WTC11 (cell line): ENCODE measurements around the gene NTNG2. TPM values are rescaled to one million over a fixed set of nuclear protein-coding genes. Genes with fewer than 3 reads are reported as not detected.

Source experiments
- ATAC-seq: fragments of 200-7000 bp; cut with Tn5 transposase; 2 replicates; pipeline ENCODE4 v1.10.0; 2021; ENCODE audit warnings: mild to moderate bottlenecking, moderate library complexity
- CTCF ChIA-PET: fragments of 300-600 bp; sonication (Branson Sonifier 250); formaldehyde crosslinking; loops from one replicate; lab custom pipeline; 2021; ENCODE audit warnings: antibody characterized with exemption; lab: Charles Lee
- POLR2A ChIA-PET: fragments of 350-600 bp; sonication (Branson Sonifier 250); formaldehyde crosslinking; loops from one replicate; lab custom pipeline; 2021; ENCODE audit warnings: antibody characterized with exemption; lab: Charles Lee
- DNase-seq: peaks from one replicate; pipeline ENCODE4 v3.0.0; 2021; ENCODE audit warnings: low spot score
- H3K27ac Mint-ChIP-seq: 2 replicates; pipeline ENCODE4 v1.8.0; 2021; ENCODE audit warnings: mixed read lengths
- H3K27me3 Mint-ChIP-seq: 2 replicates; pipeline ENCODE4 v1.8.0; 2021; ENCODE audit warnings: low read depth, mild to moderate bottlenecking, moderate library complexity, mixed read lengths
- H3K36me3 Mint-ChIP-seq: 2 replicates; pipeline ENCODE4 v1.8.0; 2021; ENCODE audit warnings: mixed read lengths
- H3K4me1 Mint-ChIP-seq: 2 replicates; pipeline ENCODE4 v1.8.0; 2022; ENCODE audit warnings: mixed read lengths
- H3K4me3 Mint-ChIP-seq: 2 replicates; pipeline ENCODE4 v1.8.0; 2021; ENCODE audit warnings: mild to moderate bottlenecking, moderate library complexity, mixed read lengths
- H3K9me3 Mint-ChIP-seq: 2 replicates; pipeline ENCODE4 v1.8.0; 2021; ENCODE audit warnings: mixed read lengths
- FOXJ3 ChIP-seq: sonication (generic); formaldehyde crosslinking; IDR thresholded peaks from 2 replicates; pipeline ENCODE4 v1.9.0; 2021; ENCODE audit warnings: missing genetic modification reagents, mild to moderate bottlenecking, borderline replicate concordance
- FOXP1 ChIP-seq: sonication (generic); formaldehyde crosslinking; IDR thresholded peaks from 2 replicates; pipeline ENCODE4 v1.8.0; 2022; ENCODE audit warnings: missing genetic modification reagents, mild to moderate bottlenecking, moderate library complexity, borderline replicate concordance
- HMGA2 ChIP-seq: fragments of 250-450 bp; sonication (Bioruptor Pico); IDR thresholded peaks from 2 replicates; pipeline ENCODE4 v1.4.0; 2021; ENCODE audit warnings: mild to moderate bottlenecking, moderate library complexity
- IRF2 ChIP-seq: sonication (generic); formaldehyde crosslinking; IDR thresholded peaks from 2 replicates; pipeline ENCODE4 v1.8.0; 2022; ENCODE audit warnings: low read depth, missing genetic modification reagents, borderline replicate concordance
- RORB ChIP-seq: fragments of 250-450 bp; sonication (Bioruptor Pico); IDR thresholded peaks from 2 replicates; pipeline ENCODE4 v1.9.0; 2021; ENCODE audit warnings: mild to moderate bottlenecking
- SMAD4 ChIP-seq: sonication (generic); formaldehyde crosslinking; IDR thresholded peaks from 2 replicates; pipeline ENCODE4 v1.8.0; 2022; ENCODE audit warnings: mild to moderate bottlenecking, missing genetic modification reagents
- STAT6 ChIP-seq: sonication (generic); formaldehyde crosslinking; conservative IDR thresholded peaks from 2 replicates; pipeline ENCODE4 v1.8.1; 2023; ENCODE audit warnings: mild to moderate bottlenecking, low read depth, missing genetic modification reagents, moderate library complexity
- TEAD1 ChIP-seq: sonication (generic); formaldehyde crosslinking; IDR thresholded peaks from 2 replicates; pipeline ENCODE4 v1.8.0; 2022; ENCODE audit warnings: mild to moderate bottlenecking, missing genetic modification reagents
- TEAD4 ChIP-seq: sonication (generic); formaldehyde crosslinking; IDR thresholded peaks from 2 replicates; pipeline ENCODE4 v1.8.0; 2022; ENCODE audit warnings: mild to moderate bottlenecking, missing genetic modification reagents
- ZBTB21 ChIP-seq: sonication (generic); formaldehyde crosslinking; IDR thresholded peaks from 2 replicates; pipeline ENCODE4 v1.8.1; 2023; ENCODE audit warnings: mild to moderate bottlenecking, missing genetic modification reagents, borderline replicate concordance
- ZNF232 ChIP-seq: sonication (generic); formaldehyde crosslinking; IDR thresholded peaks from 2 replicates; pipeline ENCODE4 v1.8.0; 2022; ENCODE audit warnings: mild to moderate bottlenecking, missing genetic modification reagents
- ZNF281 ChIP-seq: sonication (generic); formaldehyde crosslinking; IDR thresholded peaks from 2 replicates; pipeline ENCODE4 v1.8.0; 2023; ENCODE audit warnings: mild to moderate bottlenecking, missing genetic modification reagents
- ZNF396 ChIP-seq: fragments of 250-450 bp; sonication (Bioruptor Pico); IDR thresholded peaks from 2 replicates; pipeline ENCODE4 v1.8.0; 2021; ENCODE audit warnings: mild to moderate bottlenecking, moderate library complexity, borderline replicate concordance
- total RNA-seq: library from RNA; stranded (reverse); gene quantifications from 3 replicates; pipeline ENCODE4 v1.2.3, GENCODE V29; 2021
- TF ChIP-seq, protein P1 (sequence below): fragments of 250-450 bp; sonication (Bioruptor Pico); IDR thresholded peaks from 2 replicates; pipeline ENCODE4 v2.1.2; 2022; ENCODE audit warnings: mild to moderate bottlenecking, moderate library complexity
- TF ChIP-seq, protein P2 (sequence below): sonication (generic); formaldehyde crosslinking; IDR thresholded peaks from 2 replicates; pipeline ENCODE4 v1.8.1; 2023; ENCODE audit warnings: mild to moderate bottlenecking, missing genetic modification reagents, borderline replicate concordance
- TF ChIP-seq, protein P3 (sequence below): sonication (generic); formaldehyde crosslinking; IDR thresholded peaks from 2 replicates; pipeline ENCODE4 v1.8.1; 2023; ENCODE audit warnings: mild to moderate bottlenecking, missing genetic modification reagents, moderate library complexity
- TF ChIP-seq, protein P4 (sequence below): sonication (generic); formaldehyde crosslinking; conservative IDR thresholded peaks from 2 replicates; pipeline ENCODE4 v1.8.1; 2022; ENCODE audit warnings: mild to moderate bottlenecking, missing genetic modification reagents

The NTNG2 gene
- total RNA-seq, 1 experiment from 2014 or later: 3.1 TPM

DNA sequence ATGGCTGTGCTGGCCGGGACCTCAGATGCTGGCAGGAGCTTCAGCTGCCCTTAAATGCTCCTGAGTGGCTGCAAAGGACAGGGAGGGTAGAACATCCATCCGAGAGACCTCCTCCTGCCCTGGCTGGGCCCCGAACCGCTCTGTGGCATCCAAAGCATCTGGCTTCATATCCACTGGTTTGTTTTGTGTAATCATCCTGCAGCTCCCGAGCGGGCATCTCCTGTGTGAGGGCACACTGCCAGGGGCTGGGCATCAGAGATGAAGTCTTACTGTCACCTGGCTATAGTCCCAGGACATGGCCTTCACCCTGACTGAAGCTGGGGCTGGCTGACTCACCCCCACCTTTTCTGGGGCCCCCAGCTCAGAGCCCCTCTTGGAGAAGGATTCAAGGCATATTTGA lies 18.5 kb upstream of the NTNG2 start (continued):
- TF ChIP-seq, protein P1, sequence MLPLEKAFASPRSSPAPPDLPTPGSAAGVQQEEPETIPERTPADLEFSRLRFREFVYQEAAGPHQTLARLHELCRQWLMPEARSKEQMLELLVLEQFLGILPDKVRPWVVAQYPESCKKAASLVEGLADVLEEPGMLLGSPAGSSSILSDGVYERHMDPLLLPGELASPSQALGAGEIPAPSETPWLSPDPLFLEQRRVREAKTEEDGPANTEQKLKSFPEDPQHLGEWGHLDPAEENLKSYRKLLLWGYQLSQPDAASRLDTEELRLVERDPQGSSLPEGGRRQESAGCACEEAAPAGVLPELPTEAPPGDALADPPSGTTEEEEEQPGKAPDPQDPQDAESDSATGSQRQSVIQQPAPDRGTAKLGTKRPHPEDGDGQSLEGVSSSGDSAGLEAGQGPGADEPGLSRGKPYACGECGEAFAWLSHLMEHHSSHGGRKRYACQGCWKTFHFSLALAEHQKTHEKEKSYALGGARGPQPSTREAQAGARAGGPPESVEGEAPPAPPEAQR (CRISPR knock-in tag): no peak
- TF ChIP-seq FOXP1 (CRISPR knock-in tag) (no peak), ZNF281 (no peak), ZBTB21 (CRISPR knock-in tag) (no peak), ZNF396 (CRISPR knock-in tag) (no peak), SMAD4 (no peak), RORB (no peak), TEAD4 (CRISPR knock-in tag) (no peak)
- TF ChIP-seq, protein P2, sequence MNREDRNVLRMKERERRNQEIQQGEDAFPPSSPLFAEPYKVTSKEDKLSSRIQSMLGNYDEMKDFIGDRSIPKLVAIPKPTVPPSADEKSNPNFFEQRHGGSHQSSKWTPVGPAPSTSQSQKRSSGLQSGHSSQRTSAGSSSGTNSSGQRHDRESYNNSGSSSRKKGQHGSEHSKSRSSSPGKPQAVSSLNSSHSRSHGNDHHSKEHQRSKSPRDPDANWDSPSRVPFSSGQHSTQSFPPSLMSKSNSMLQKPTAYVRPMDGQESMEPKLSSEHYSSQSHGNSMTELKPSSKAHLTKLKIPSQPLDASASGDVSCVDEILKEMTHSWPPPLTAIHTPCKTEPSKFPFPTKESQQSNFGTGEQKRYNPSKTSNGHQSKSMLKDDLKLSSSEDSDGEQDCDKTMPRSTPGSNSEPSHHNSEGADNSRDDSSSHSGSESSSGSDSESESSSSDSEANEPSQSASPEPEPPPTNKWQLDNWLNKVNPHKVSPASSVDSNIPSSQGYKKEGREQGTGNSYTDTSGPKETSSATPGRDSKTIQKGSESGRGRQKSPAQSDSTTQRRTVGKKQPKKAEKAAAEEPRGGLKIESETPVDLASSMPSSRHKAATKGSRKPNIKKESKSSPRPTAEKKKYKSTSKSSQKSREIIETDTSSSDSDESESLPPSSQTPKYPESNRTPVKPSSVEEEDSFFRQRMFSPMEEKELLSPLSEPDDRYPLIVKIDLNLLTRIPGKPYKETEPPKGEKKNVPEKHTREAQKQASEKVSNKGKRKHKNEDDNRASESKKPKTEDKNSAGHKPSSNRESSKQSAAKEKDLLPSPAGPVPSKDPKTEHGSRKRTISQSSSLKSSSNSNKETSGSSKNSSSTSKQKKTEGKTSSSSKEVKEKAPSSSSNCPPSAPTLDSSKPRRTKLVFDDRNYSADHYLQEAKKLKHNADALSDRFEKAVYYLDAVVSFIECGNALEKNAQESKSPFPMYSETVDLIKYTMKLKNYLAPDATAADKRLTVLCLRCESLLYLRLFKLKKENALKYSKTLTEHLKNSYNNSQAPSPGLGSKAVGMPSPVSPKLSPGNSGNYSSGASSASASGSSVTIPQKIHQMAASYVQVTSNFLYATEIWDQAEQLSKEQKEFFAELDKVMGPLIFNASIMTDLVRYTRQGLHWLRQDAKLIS (CRISPR knock-in tag): no peak

- peaks cover 3% of the 10 kb centered on the region; the same call in 1 of the 2 replicates for H3K9me3 Mint-ChIP-seq
- DNase-seq (no peak), ATAC-seq (no peak)
- H3K4me1 Mint-ChIP-seq: peaks cover 26% of the 10 kb centered on the region
- POLR2A ChIA-PET: no interaction called here
- no peaks in the 10 kb centered on the region for H3K36me3 Mint-ChIP-seq
- H3K4me3 Mint-ChIP-seq: no peak overlapping the region
- TF ChIP-seq TEAD1 (no peak), HMGA2 (CRISPR knock-in tag) (0 out of 2 replicates have a peak, but pooled peaks have one; percentile 43)
- CTCF ChIA-PET: no interaction called here
- H3K27ac Mint-ChIP-seq: no peak overlapping the region
- H3K27me3 Mint-ChIP-seq: peaks cover 6% of the 10 kb centered on the region; the same call in 1 of the 2 replicates
These were observed 17.0 kb upstream of the NTNG2 start for GRCh38 chr9:132144708-132145365.

DNA sequence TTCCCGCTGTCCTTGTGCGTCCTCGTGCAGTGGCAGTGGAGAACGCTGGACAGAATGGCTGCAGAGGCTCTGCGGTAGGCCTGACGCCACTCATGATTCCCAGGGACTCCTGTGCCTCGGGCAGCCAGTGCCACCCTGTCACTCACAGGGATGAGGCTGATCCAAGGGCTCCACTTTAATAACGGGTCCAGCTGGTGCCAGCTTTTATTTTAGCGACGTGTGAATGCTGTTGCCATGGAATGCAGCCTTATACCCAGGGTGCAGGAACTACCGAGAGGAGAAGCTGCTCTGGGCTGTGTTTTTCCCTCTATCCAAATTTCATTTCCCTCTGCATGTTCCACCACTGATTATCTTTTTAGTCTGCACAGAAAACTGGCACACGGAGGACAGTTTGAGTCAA lies 15.8 kb upstream of the NTNG2 start:
- ATAC-seq (no peak), DNase-seq (no peak)
- POLR2A ChIA-PET: no interaction called here
- Mint-ChIP-seq H3K36me3 (no peaks in the 10 kb centered on the region), H3K9me3 (peaks cover 3% of the 10 kb centered on the region; the same call in 1 of the 2 replicates), H3K27ac (no peak overlapping the region), H3K4me3 (no peak overlapping the region), H3K27me3 (peaks cover 6% of the 10 kb centered on the region), H3K4me1 (peaks cover 15% of the 10 kb centered on the region)
- CTCF ChIA-PET: no interaction called here
- TF ChIP-seq FOXJ3 (CRISPR knock-in tag) (no peak), IRF2 (no peak), ZNF232 (CRISPR knock-in tag) (no peak), STAT6 (CRISPR knock-in tag) (no peak)
- TF ChIP-seq, protein P3, sequence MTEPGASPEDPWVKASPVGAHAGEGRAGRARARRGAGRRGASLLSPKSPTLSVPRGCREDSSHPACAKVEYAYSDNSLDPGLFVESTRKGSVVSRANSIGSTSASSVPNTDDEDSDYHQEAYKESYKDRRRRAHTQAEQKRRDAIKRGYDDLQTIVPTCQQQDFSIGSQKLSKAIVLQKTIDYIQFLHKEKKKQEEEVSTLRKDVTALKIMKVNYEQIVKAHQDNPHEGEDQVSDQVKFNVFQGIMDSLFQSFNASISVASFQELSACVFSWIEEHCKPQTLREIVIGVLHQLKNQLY (CRISPR knock-in tag): no peak
- TF ChIP-seq, protein P2 (CRISPR knock-in tag): no peak
- TF ChIP-seq, protein P4, sequence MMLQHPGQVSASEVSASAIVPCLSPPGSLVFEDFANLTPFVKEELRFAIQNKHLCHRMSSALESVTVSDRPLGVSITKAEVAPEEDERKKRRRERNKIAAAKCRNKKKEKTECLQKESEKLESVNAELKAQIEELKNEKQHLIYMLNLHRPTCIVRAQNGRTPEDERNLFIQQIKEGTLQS: no peak
